ENCODE data around the gene SEPTIN6. TPM values are rescaled to one million over a fixed set of nuclear protein-coding genes. Genes with fewer than 3 reads are reported as not detected.

Gene SEPTIN6
- total and polyA plus RNA-seq, 2 of the 8 experiments (the other 6 are each of a cell fraction or from before 2014, with no cell fraction given), result 31.0 to 42.6 TPM

DNA sequence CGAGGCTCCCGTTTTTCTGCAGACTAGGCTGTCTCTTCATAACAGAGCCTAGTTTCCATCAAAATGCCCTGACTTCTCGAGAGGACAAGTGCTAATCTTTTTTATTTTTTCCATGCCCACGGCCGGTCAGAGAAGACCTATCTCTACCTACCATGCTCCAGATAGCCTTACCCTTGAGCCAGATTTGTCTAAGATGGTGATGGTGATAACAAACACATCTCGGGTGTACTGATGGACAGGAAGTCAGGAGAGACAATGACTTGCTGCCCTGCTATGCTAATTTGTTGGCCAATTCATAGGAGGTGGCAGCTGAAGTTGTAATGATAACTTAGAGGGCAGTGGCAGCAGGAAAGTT lies 44.6 kb downstream of the SEPTIN6 start:
- Histone ChIP-seq H3K27me3 (replicated peaks in 1 of 4; ENCODE audit: control insufficient read depth in 3 of 4, extremely low read depth in 1 of 4, insufficient read depth in 3 of 4, low read length in 3 of 4) (no peaks in the 10 kb centered on the region), H2BK15ac (ENCODE audit: low read length) (no peak overlapping the region), H3K14ac (ENCODE audit: insufficient read length) (no peak overlapping the region), H3K27ac (ENCODE audit: low read depth, low read length) (no peak overlapping the region), H4K20me1 (replicated peaks in 1 of 2; ENCODE audit: control insufficient read depth in 1 of 2, insufficient read depth in 2 of 2, low read length in 2 of 2) (no peaks in the 10 kb centered on the region), H2AFZ (ENCODE audit: low read length) (no peak overlapping the region), H3K79me2 (ENCODE audit: control insufficient read depth in 1 of 2, insufficient read depth in 2 of 2, low read length in 2 of 2) (no peaks in the 10 kb centered on the region), H3K4ac (replicated peaks; ENCODE audit: insufficient read length, low read depth, low read length) (no peak overlapping the region), H2BK12ac (ENCODE audit: low read depth, low read length) (no peak overlapping the region), H4K5ac (ENCODE audit: insufficient read length, low read depth, low read length) (no peak overlapping the region), H3K36me3 (ENCODE audit: control insufficient read depth in 2 of 4, insufficient read depth in 4 of 4, low read length in 3 of 4) (peaks cover 0 to 3% (median 0%) of the 10 kb centered on the region in 4 experiments; a peak in 1 of 8 replicates), H3K56ac (replicated peaks; ENCODE audit: insufficient read length, low read depth, low read length) (no peak overlapping the region), H3K9ac (replicated peaks in 1 of 4; ENCODE audit: extremely low read depth in 1 of 4, low read depth in 3 of 4, low read length in 3 of 4) (no peak overlapping the region), H3K4me3 (ENCODE audit: extremely low read depth in 1 of 4, insufficient read depth in 2 of 4, low read depth in 3 of 4, low read length in 4 of 4) (no peak overlapping the region), H3K23me2 (ENCODE audit: low read depth, low read length) (no peaks in the 10 kb centered on the region), H2BK20ac (ENCODE audit: low read length) (no peak overlapping the region), H3K4me1 (replicated peaks in 1 of 4; ENCODE audit: control insufficient read depth in 3 of 4, insufficient read depth in 4 of 4, low read length in 3 of 4) (no peaks in the 10 kb centered on the region), H3K23ac (ENCODE audit: insufficient read length) (no peak overlapping the region), H3K4me2 (ENCODE audit: insufficient read depth in 1 of 2, low read depth in 2 of 2, low read length in 2 of 2) (no peak overlapping the region), H4K8ac (ENCODE audit: extremely low read depth, insufficient read depth, low read length) (no peak overlapping the region), H3K18ac (ENCODE audit: extremely low read depth, low read length) (no peak overlapping the region), H2BK5ac (ENCODE audit: low read depth, low read length) (no peak overlapping the region), H2AK5ac (ENCODE audit: low read depth, low read length) (no peak overlapping the region), H4K91ac (replicated peaks; ENCODE audit: insufficient read length, low read length) (no peak overlapping the region), H2BK120ac (replicated peaks; ENCODE audit: low read depth, low read length) (no peak overlapping the region), H3K9me3 (ENCODE audit: insufficient read depth in 2 of 2, low read depth in 1 of 2, low read length in 1 of 2) (no peaks in the 10 kb centered on the region), H3K79me1 (ENCODE audit: low read depth, low read length) (no peaks in the 10 kb centered on the region)
- POLR2A ChIA-PET (ENCODE audit: partially characterized antibody), result no interaction called here
- DNase-seq (ENCODE audit: low read depth in 1 of 2, low spot score in 2 of 2) (no peak), FAIRE-seq (no peak)
- CTCF ChIA-PET (ENCODE audit: partially characterized antibody), result no interaction called here
- WGBS, 2 experiments (ENCODE audit: extremely low coverage in 1 of 2, insufficient coverage in 1 of 2, insufficient read length in 1 of 2, insufficient replicate concordance in 2 of 2, low coverage in 1 of 2, low lambda C conversion rate in 2 of 2, missing lambda C conversion rate in 1 of 2), result 93% methylated on average over 4 of the region's 6 CpGs; no CpG with 5 or more reads in 1 of the 2 experiments
- TF ChIP-seq SP4 (IDR thresholded peaks at IDR 0.05; ENCODE audit: low read length), result no peak
- no peak for TF ChIP-seq BRCA1 (IDR thresholded peaks at IDR 0.05; ENCODE audit: low read depth, low read length)
- no peak for TF ChIP-seq JUN (IDR thresholded peaks at IDR 0.05; ENCODE audit: low read depth, low read length)
- TF ChIP-seq SP1 (IDR thresholded peaks at IDR 0.05; ENCODE audit: low read depth, low read length), result no peak
- no peak for TF ChIP-seq RAD21 (IDR thresholded peaks at IDR 0.05 in 1 of 2, conservative IDR thresholded peaks at IDR 0.05 in 1 of 2; ENCODE audit: low read depth in 2 of 2, low read length in 2 of 2)
